Measurements from ENCODE around the gene SLC38A9.

SLC38A9 gene

GRCh38 chr5:55657443-55657842, 54.7 kb downstream of the SLC38A9 start:
- DNase-seq (ENCODE audit: low read depth in 1 of 2, low spot score in 1 of 2): no peak

- no peak for DNase-seq (ENCODE audit: low read depth in 1 of 2, low spot score in 1 of 2)
These were observed 61.7 kb downstream of the SLC38A9 start for GRCh38 chr5:55650386-55650785.

- no peak for DNase-seq (ENCODE audit: low read depth in 1 of 2, low spot score in 1 of 2)
These were observed 62.2 kb downstream of the SLC38A9 start for GRCh38 chr5:55649963-55650362.

GRCh38 chr5:55645304-55645703, 66.8 kb downstream of the SLC38A9 start:
- no peak for DNase-seq (ENCODE audit: low read depth in 1 of 2, low spot score in 1 of 2)

- DNase-seq (ENCODE audit: low read depth in 1 of 2, low spot score in 1 of 2): no peak
These were observed 73.7 kb downstream of the SLC38A9 start for GRCh38 chr5:55638455-55638854.

- no peak for DNase-seq (ENCODE audit: low read depth in 1 of 2, low spot score in 1 of 2)
These were observed 74.1 kb downstream of the SLC38A9 start for GRCh38 chr5:55638051-55638450.

GRCh38 chr5:55636683-55637082, 75.4 kb downstream of the SLC38A9 start:
- no peak for DNase-seq (ENCODE audit: low read depth in 1 of 2, low spot score in 1 of 2)

- DNase-seq (ENCODE audit: low read depth in 1 of 2, low spot score in 1 of 2): no peak
These were observed 75.9 kb downstream of the SLC38A9 start for GRCh38 chr5:55636177-55636576.

- DNase-seq (ENCODE audit: low read depth in 1 of 2, low spot score in 1 of 2): no peak
These were observed 77.3 kb downstream of the SLC38A9 start for GRCh38 chr5:55634866-55635265.

- no peak for DNase-seq (ENCODE audit: low read depth in 1 of 2, low spot score in 1 of 2)
These were observed 77.8 kb downstream of the SLC38A9 start for GRCh38 chr5:55634209-55634805.

- DNase-seq (ENCODE audit: low read depth in 1 of 2, low spot score in 1 of 2): no peak
These were observed 78.4 kb downstream of the SLC38A9 start for GRCh38 chr5:55633574-55634208.

GRCh38 chr5:55629815-55630214, 82.3 kb downstream of the SLC38A9 start:
- DNase-seq (ENCODE audit: low read depth in 1 of 2, low spot score in 1 of 2): no peak

- no peak for DNase-seq (ENCODE audit: low read depth in 1 of 2, low spot score in 1 of 2)
These were observed 85.3 kb downstream of the SLC38A9 start for GRCh38 chr5:55626790-55627189.

- no peak for DNase-seq (ENCODE audit: low read depth in 1 of 2, low spot score in 1 of 2)
These were observed 86.2 kb downstream of the SLC38A9 start for GRCh38 chr5:55625913-55626312.

GRCh38 chr5:55625589-55625909, 86.6 kb downstream of the SLC38A9 start:
- no peak for DNase-seq (ENCODE audit: low read depth in 1 of 2, low spot score in 1 of 2)

GRCh38 chr5:55624841-55625588, 87.1 kb downstream of the SLC38A9 start:
- no peak for DNase-seq (ENCODE audit: low read depth in 1 of 2, low spot score in 1 of 2)

GRCh38 chr5:55623789-55624188, 88.3 kb downstream of the SLC38A9 start:
- no peak for DNase-seq (ENCODE audit: low read depth in 1 of 2, low spot score in 1 of 2)

GRCh38 chr5:55622460-55622859, 89.7 kb downstream of the SLC38A9 start:
- DNase-seq (ENCODE audit: low read depth in 1 of 2, low spot score in 1 of 2): no peak

GRCh38 chr5:55621229-55621628, 90.9 kb downstream of the SLC38A9 start:
- DNase-seq (ENCODE audit: low read depth in 1 of 2, low spot score in 1 of 2): no peak

- DNase-seq (ENCODE audit: low read depth in 1 of 2, low spot score in 1 of 2): no peak
These were observed 91.4 kb downstream of the SLC38A9 start for GRCh38 chr5:55620766-55621160.

- no peak for DNase-seq (ENCODE audit: low read depth in 1 of 2, low spot score in 1 of 2)
These were observed 91.9 kb downstream of the SLC38A9 start for GRCh38 chr5:55620009-55620765.

- no peak for DNase-seq (ENCODE audit: low read depth in 1 of 2, low spot score in 1 of 2)
These were observed 93.8 kb downstream of the SLC38A9 start for GRCh38 chr5:55618318-55618717.

Data from stimulated activated CD4-positive, alpha-beta T cell treated with anti-CD3 and anti-CD28 coated beads, Interleukin-15, amount 100 ng/mL, for 1 hour (primary cell).